DND-41 (cell line): ENCODE results near the gene HIVEP2.
A peak's percentile ranks its signal among the peaks of the same experiment; 100 is the strongest.

Experiments used
- ATAC-seq: fragments of 200-7000 bp; cut with Tn5 transposase; 3 replicates; pipeline ENCODE4 v1.9.1; 2021; ENCODE audit warnings: low read depth; ENCODE audit not compliant: insufficient read depth
- DNase-seq: peaks from one replicate; pipeline ENCODE4 v3.0.0-alpha.2; 2020
- H2AFZ ChIP-seq: 2 replicates; pipeline ENCODE4 v1.6.0; 2012; ENCODE audit warnings: low read depth, low read length
- H3K27ac ChIP-seq: 2 replicates; pipeline ENCODE4 v1.5.1; 2012; ENCODE audit warnings: low read length, inconsistent platforms
- H3K27me3 ChIP-seq: fragments of 200-600 bp; sonication (generic); 2 replicates; pipeline ENCODE4 v1.6.0; 2012; ENCODE audit warnings: low read length, mild to moderate bottlenecking, inconsistent platforms; ENCODE audit not compliant: insufficient read depth, poor library complexity
- H3K36me3 ChIP-seq: 2 replicates; pipeline ENCODE4 v1.5.1; 2012; ENCODE audit warnings: low read length, inconsistent platforms; ENCODE audit not compliant: insufficient read depth
- H3K4me1 ChIP-seq: 2 replicates; pipeline ENCODE4 v1.5.1; 2012; ENCODE audit warnings: mild to moderate bottlenecking, low read length; ENCODE audit not compliant: insufficient read depth
- H3K4me2 ChIP-seq: 2 replicates; pipeline ENCODE4 v1.6.0; 2012; ENCODE audit warnings: mild to moderate bottlenecking, moderate library complexity, low read length, inconsistent platforms; ENCODE audit not compliant: insufficient read depth
- H3K4me3 ChIP-seq, 2 experiments: fragments of 200-600 bp in 1 of 2; shearing (Covaris generic) in 1 of 2; 2 replicates each; pipeline ENCODE4 v1.5.1; 2012 to 2016; ENCODE audit warnings: inconsistent platforms in 2 of 2, low read length in 2 of 2, mild to moderate bottlenecking in 2 of 2, low read depth in 1 of 2, moderate library complexity in 1 of 2
- H3K79me2 ChIP-seq: 2 replicates; pipeline ENCODE4 v1.6.0; 2012; ENCODE audit warnings: low read length, inconsistent platforms; ENCODE audit not compliant: insufficient read depth
- H3K9ac ChIP-seq: 2 replicates; pipeline ENCODE4 v1.6.0; 2012; ENCODE audit warnings: low read depth, mild to moderate bottlenecking, inconsistent platforms, low read length, moderate library complexity
- H3K9me3 ChIP-seq: 2 replicates; pipeline ENCODE4 v1.5.1; 2012; ENCODE audit warnings: low read length, moderate library complexity, mild to moderate bottlenecking, inconsistent platforms; ENCODE audit not compliant: insufficient read depth, severe bottlenecking
- H4K20me1 ChIP-seq: 2 replicates; pipeline ENCODE4 v1.6.0; 2012; ENCODE audit warnings: low read length; ENCODE audit not compliant: insufficient read depth
- CTCF ChIP-seq: IDR thresholded peaks from 2 replicates; pipeline ENCODE4 v1.5.1; 2012; ENCODE audit warnings: borderline replicate concordance, low read length, moderate library complexity, mild to moderate bottlenecking; ENCODE audit not compliant: poor library complexity, severe bottlenecking; ENCODE audit errors: extremely low read depth
- EZH2 ChIP-seq: IDR thresholded peaks from 3 replicates; pipeline ENCODE4 v1.6.1; 2012; ENCODE audit warnings: borderline replicate concordance, low read depth, mild to moderate bottlenecking, moderate library complexity, low read length, inconsistent platforms; ENCODE audit not compliant: severe bottlenecking

HIVEP2 gene

GRCh38 chr6:142822383-142822782 lies 122.6 kb downstream of the HIVEP2 start:
- DNase-seq: no peak
- H3K9ac ChIP-seq: no peak overlapping the region

GRCh38 chr6:142821860-142822259 lies 123.1 kb downstream of the HIVEP2 start:
- Histone ChIP-seq H3K27me3 (no peaks in the 10 kb centered on the region), H3K4me2 (no peak overlapping the region), H3K79me2 (no peaks in the 10 kb centered on the region), H3K9ac (no peak overlapping the region), H2AFZ (no peak overlapping the region), H3K36me3 (no peaks in the 10 kb centered on the region), H3K9me3 (no peaks in the 10 kb centered on the region), H4K20me1 (no peaks in the 10 kb centered on the region), H3K4me1 (peaks cover 26% of the 10 kb centered on the region), H3K4me3 (no peak overlapping the region), H3K27ac (peak overlapping the region; percentile 2; the same call in 1 of the 2 replicates)
- DNase-seq: no peak
- no peak for TF ChIP-seq EZH2
- TF ChIP-seq CTCF: no peak
- ATAC-seq: no peak

More at GRCh38 chr6:142822383-142822782, 122.6 kb downstream of the HIVEP2 start:
- Histone ChIP-seq H3K36me3 (no peaks in the 10 kb centered on the region), H4K20me1 (no peaks in the 10 kb centered on the region), H3K4me1 (peaks cover 26% of the 10 kb centered on the region), H3K27ac (no peak overlapping the region), H3K79me2 (no peaks in the 10 kb centered on the region), H3K27me3 (no peaks in the 10 kb centered on the region), H2AFZ (no peak overlapping the region), H3K4me3 (no peak overlapping the region), H3K4me2 (no peak overlapping the region), H3K9me3 (no peaks in the 10 kb centered on the region)
- TF ChIP-seq CTCF (no peak), EZH2 (no peak)
- no peak for ATAC-seq

- no peak overlapping the region for H2AFZ ChIP-seq
- H3K27me3 ChIP-seq: no peaks in the 10 kb centered on the region
- peaks cover 26% of the 10 kb centered on the region for H3K4me1 ChIP-seq
- no peak overlapping the region for H3K4me3 ChIP-seq
- no peaks in the 10 kb centered on the region for H3K79me2 ChIP-seq
- H3K27ac ChIP-seq: peak overlapping the region; percentile 88
- ATAC-seq (no peak), DNase-seq (no peak)
- H3K36me3 ChIP-seq: no peaks in the 10 kb centered on the region
- H3K9me3 ChIP-seq: no peaks in the 10 kb centered on the region
- TF ChIP-seq CTCF: no peak
- TF ChIP-seq EZH2: no peak
- no peak overlapping the region; the same call in 1 of the 2 replicates for H3K9ac ChIP-seq
- no peaks in the 10 kb centered on the region for H4K20me1 ChIP-seq
- H3K4me2 ChIP-seq: peak overlapping the region; percentile 73
Observed at GRCh38 chr6:142821164-142821716, 123.7 kb downstream of the HIVEP2 start.
